Keratinocyte (primary cell): ENCODE measurements around the gene MYPN. TPM values are rescaled to one million over a fixed set of nuclear protein-coding genes. Genes with fewer than 3 reads are reported as not detected.

ENCODE experiments used
- DNase-seq: peaks from one replicate; pipeline ENCODE4 v3.0.0-alpha.2; 2011; ENCODE audit warnings: low read depth, missing footprints, low spot score
- FAIRE-seq: peaks from 2 replicates; lab custom pipeline; 2011; peaks lifted over from hg19 to GRCh38; lab: Jason Lieb, UNC
- H2AFZ ChIP-seq: 2 replicates; pipeline ENCODE4 v1.6.0; 2012; ENCODE audit warnings: low read length, control low read depth, inconsistent platforms; ENCODE audit not compliant: control insufficient read depth
- H3K27ac ChIP-seq: 2 replicates; pipeline ENCODE4 v1.5.1; 2011; ENCODE audit warnings: low read length; ENCODE audit not compliant: control insufficient read depth, insufficient read depth
- H3K27me3 ChIP-seq: 3 replicates; pipeline ENCODE4 v1.6.0; 2011; ENCODE audit warnings: low read length; ENCODE audit not compliant: control insufficient read depth, insufficient read depth; ENCODE audit errors: extremely low read depth
- H3K36me3 ChIP-seq, 2 experiments: 2 replicates in 1 of 2; 3 replicates in 1 of 2; pipeline ENCODE4 v1.5.1; 2011; ENCODE audit warnings: low read length in 2 of 2, mild to moderate bottlenecking in 1 of 2; ENCODE audit not compliant: control insufficient read depth in 2 of 2, insufficient read depth in 2 of 2; ENCODE audit errors: extremely low read depth in 1 of 2
- H3K4me1 ChIP-seq: 3 replicates; pipeline ENCODE4 v1.5.1; 2011; ENCODE audit warnings: low read length; ENCODE audit not compliant: control insufficient read depth, insufficient read depth; ENCODE audit errors: extremely low read depth
- H3K4me2 ChIP-seq: 3 replicates; pipeline ENCODE4 v1.6.0; 2011; ENCODE audit warnings: low read depth, low read length; ENCODE audit not compliant: control insufficient read depth, insufficient read depth; ENCODE audit errors: extremely low read depth
- H3K4me3 ChIP-seq, 3 experiments: fragments of 200-600 bp in 1 of 3; sonication (generic) in 1 of 3; 2 replicates in 2 of 3; 3 replicates in 1 of 3; pipeline ENCODE4 v1.5.1; 2011 to 2016; ENCODE audit warnings: low read length in 3 of 3, mild to moderate bottlenecking in 3 of 3, control low read depth in 2 of 3, inconsistent platforms in 1 of 3, low read depth in 1 of 3, mixed read lengths in 1 of 3, mixed run types in 1 of 3, moderate library complexity in 1 of 3; ENCODE audit not compliant: control insufficient read depth in 2 of 3, insufficient read depth in 2 of 3; ENCODE audit errors: extremely low read depth in 1 of 3
- H3K79me2 ChIP-seq: 2 replicates; pipeline ENCODE4 v1.6.0; 2012; ENCODE audit warnings: low read length; ENCODE audit not compliant: control insufficient read depth, insufficient read depth
- H3K9ac ChIP-seq: 3 replicates; pipeline ENCODE4 v1.6.0; 2011; ENCODE audit warnings: low read length; ENCODE audit not compliant: control insufficient read depth, insufficient read depth; ENCODE audit errors: extremely low read depth
- H3K9me1 ChIP-seq: 3 replicates; pipeline ENCODE4 v1.6.0; 2011; ENCODE audit warnings: low read length; ENCODE audit not compliant: control insufficient read depth, insufficient read depth; ENCODE audit errors: extremely low read depth
- H3K9me3 ChIP-seq: 2 replicates; pipeline ENCODE4 v1.5.1; 2012; ENCODE audit warnings: low read depth, low read length; ENCODE audit not compliant: control insufficient read depth
- H4K20me1 ChIP-seq: 3 replicates; pipeline ENCODE4 v1.6.0; 2011; ENCODE audit warnings: low read length; ENCODE audit not compliant: control insufficient read depth, insufficient read depth; ENCODE audit errors: extremely low read depth
- CTCF ChIP-seq, 3 experiments: IDR thresholded peaks in 1 of 3; conservative IDR thresholded peaks in 1 of 3; optimal IDR thresholded peaks in 1 of 3; 2 replicates in 2 of 3; 3 replicates in 1 of 3; pipeline versions ENCODE3 to v1.5.1; 2011; ENCODE audit warnings: low read length in 3 of 3, mild to moderate bottlenecking in 3 of 3, moderate library complexity in 2 of 3, control low read depth in 1 of 3, inconsistent platforms in 1 of 3; ENCODE audit not compliant: insufficient read depth in 2 of 3; ENCODE audit errors: extremely low read depth in 1 of 3
- EZH2 ChIP-seq: IDR thresholded peaks from one replicate; pipeline ENCODE4 v1.6.1; 2012; ENCODE audit warnings: inconsistent platforms, mild to moderate bottlenecking, low read length, moderate library complexity
- dilution Hi-C: fragments of 300-500 bp; cut with MboI; formaldehyde crosslinking; loops from one replicate; pipeline ENCODE4 v1.7.0; 2020; ENCODE audit warnings: low sequenced_read_pairs; ENCODE audit not compliant: extremely low pct_ligation_motif_present
- polyA plus RNA-seq, 5 experiments: library from polyadenylated mRNA; depleted of rRNA in 3 of 5; stranded (reverse) in 3 of 5; stranded (forward) in 1 of 5; unstranded in 1 of 5; fragments of >200 nt; gene quantifications; 1 replicate in 1 of 5; 2 replicates in 3 of 5; 3 replicates in 1 of 5; pipeline versions ENCODE4 v1.2.1 to v1.2.3, GENCODE V29; 2011 to 2012; ENCODE audit warnings: missing spikeins in 2 of 5, low read depth in 1 of 5, low replicate concordance in 1 of 5

MYPN gene
- polyA plus RNA-seq, 1 donor (not counting 4 experiments of a cell fraction or from before 2014, with no cell fraction given) = 0.42 TPM

GRCh38 chr10:68222391-68222790, 113.1 kb downstream of the MYPN start:
- FAIRE-seq (no peak), DNase-seq (no peak)
- Histone ChIP-seq H2AFZ (no peak overlapping the region), H3K4me3 (no peak overlapping the region), H3K9me1 (no peaks in the 10 kb centered on the region), H4K20me1 (no peaks in the 10 kb centered on the region), H3K9me3 (no peaks in the 10 kb centered on the region), H3K9ac (no peak overlapping the region), H3K27ac (no peak overlapping the region), H3K27me3 (no peaks in the 10 kb centered on the region), H3K4me1 (no peaks in the 10 kb centered on the region), H3K79me2 (no peaks in the 10 kb centered on the region), H3K36me3 (no peaks in the 10 kb centered on the region), H3K4me2 (no peak overlapping the region)
- TF ChIP-seq CTCF (optimal IDR thresholded peaks at IDR 0.05 in 1 of 3, IDR thresholded peaks at IDR 0.05 in 1 of 3, conservative IDR thresholded peaks at IDR 0.05 in 1 of 3; ENCODE audit: extremely low read depth in 1 of 3, insufficient read depth in 2 of 3, low read length in 3 of 3) = no peak
- dilution Hi-C loops = no loop called here

- Histone ChIP-seq H3K36me3 (no peaks in the 10 kb centered on the region), H3K9me3 (no peaks in the 10 kb centered on the region), H3K79me2 (no peaks in the 10 kb centered on the region), H3K4me1 (no peaks in the 10 kb centered on the region), H3K27me3 (no peaks in the 10 kb centered on the region), H3K9ac (no peak overlapping the region), H3K4me3 (no peak overlapping the region), H3K9me1 (no peaks in the 10 kb centered on the region), H4K20me1 (no peaks in the 10 kb centered on the region), H3K27ac (no peak overlapping the region), H2AFZ (no peak overlapping the region), H3K4me2 (no peak overlapping the region)
- TF ChIP-seq EZH2 (no peak), CTCF (optimal IDR thresholded peaks at IDR 0.05 in 1 of 3, IDR thresholded peaks at IDR 0.05 in 1 of 3, conservative IDR thresholded peaks at IDR 0.05 in 1 of 3; ENCODE audit: extremely low read depth in 1 of 3, insufficient read depth in 2 of 3, low read length in 3 of 3) (peak in 1 of 3 experiments; percentile 19)
- dilution Hi-C loops = no loop called here
- DNase-seq (no peak), FAIRE-seq (no peak)
Measured at GRCh38 chr10:68223535-68224165, 114.4 kb downstream of the MYPN start.
